Measurements from ENCODE around the gene MED8. TPM values are rescaled to one million over a fixed set of nuclear protein-coding genes. Genes with fewer than 3 reads are reported as not detected.

Gene MED8
- total RNA-seq, 1 donor from 2014 or later: 23.6 TPM

DNA sequence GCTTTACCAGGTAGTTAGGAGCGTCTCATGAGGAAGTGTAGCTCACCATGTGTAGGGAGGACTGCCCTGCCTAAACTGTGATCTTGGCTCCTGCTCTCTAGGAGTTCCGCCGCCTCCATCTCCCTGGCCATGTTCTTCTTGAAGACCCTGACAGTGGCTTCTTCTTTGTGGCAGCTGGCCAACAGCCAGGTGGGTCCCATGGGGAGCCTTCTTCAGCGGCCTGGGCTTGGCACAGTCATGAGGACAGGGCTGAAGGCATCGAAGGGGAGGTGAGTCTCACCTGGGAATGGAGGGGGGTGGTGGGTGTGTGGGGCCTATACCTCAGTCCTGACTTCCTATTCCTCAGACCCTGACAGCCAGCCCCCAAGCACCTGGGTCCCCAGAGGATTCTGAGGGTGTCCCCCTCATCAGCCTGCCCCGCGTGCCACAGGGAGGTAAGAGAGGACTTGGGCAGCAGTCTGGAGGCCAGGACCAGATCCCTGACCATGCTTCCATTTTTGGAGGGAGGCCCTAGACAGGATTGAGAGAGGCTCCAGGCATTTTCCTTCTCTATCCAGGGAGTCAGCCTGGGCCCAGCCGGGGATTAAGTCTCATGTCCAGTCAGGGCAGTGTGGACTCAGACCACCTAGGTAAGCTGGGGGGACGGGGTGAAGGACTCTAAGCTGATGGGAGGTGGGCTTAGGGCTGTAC lies 42.7 kb upstream of the MED8 start:
- no peaks in the 10 kb centered on the region for H3K36me3 ChIP-seq

DNA sequence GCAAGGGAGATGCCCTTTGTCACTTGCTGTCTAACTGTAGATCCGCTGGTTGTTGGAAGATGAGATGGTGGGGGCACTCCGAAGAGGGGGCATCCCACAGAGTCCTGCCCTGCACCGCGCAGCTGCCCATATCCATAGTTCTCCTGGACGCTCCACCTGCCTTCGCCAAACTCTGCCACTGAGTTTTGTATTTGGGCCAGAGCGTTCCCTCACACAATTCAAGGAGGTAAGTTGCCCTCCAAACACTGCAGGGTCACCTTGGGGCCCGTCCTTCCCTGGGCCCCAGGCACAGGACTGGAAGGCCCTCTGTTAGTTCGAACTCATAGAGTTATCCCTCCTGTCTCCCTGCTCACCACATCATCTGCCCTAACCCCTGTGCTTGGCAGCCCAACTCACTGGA lies 42.1 kb upstream of the MED8 start:
- no peak overlapping the region for H3K27ac Mint-ChIP-seq
- H2AFZ ChIP-seq (replicated peaks): no peak overlapping the region
- peaks cover 6% of the 10 kb centered on the region for H3K27me3 Mint-ChIP-seq (ENCODE audit: insufficient read depth, low read depth)
- H3K36me3 ChIP-seq: no peaks in the 10 kb centered on the region
- no peak overlapping the region for H3K4me3 ChIP-seq
- no peaks in the 10 kb centered on the region for H3K9me3 ChIP-seq (ENCODE audit: low read depth)
- no peak overlapping the region for H3K9ac ChIP-seq
- no peaks in the 10 kb centered on the region for H3K4me1 ChIP-seq
- H4K20me1 ChIP-seq (ENCODE audit: low read depth): no peaks in the 10 kb centered on the region
- no peaks in the 10 kb centered on the region for H3K27me3 ChIP-seq
- H3K36me3 Mint-ChIP-seq: peaks cover 33% of the 10 kb centered on the region
- H3K79me2 ChIP-seq (ENCODE audit: low read depth): no peaks in the 10 kb centered on the region
- H3K4me3 Mint-ChIP-seq: peak overlapping the region; percentile 36
- H3K27ac ChIP-seq: no peak overlapping the region
- no peaks in the 10 kb centered on the region for H3K9me3 Mint-ChIP-seq
- no peak for TF ChIP-seq EZH2 (IDR thresholded peaks at IDR 0.05)
- TF ChIP-seq, protein P1, sequence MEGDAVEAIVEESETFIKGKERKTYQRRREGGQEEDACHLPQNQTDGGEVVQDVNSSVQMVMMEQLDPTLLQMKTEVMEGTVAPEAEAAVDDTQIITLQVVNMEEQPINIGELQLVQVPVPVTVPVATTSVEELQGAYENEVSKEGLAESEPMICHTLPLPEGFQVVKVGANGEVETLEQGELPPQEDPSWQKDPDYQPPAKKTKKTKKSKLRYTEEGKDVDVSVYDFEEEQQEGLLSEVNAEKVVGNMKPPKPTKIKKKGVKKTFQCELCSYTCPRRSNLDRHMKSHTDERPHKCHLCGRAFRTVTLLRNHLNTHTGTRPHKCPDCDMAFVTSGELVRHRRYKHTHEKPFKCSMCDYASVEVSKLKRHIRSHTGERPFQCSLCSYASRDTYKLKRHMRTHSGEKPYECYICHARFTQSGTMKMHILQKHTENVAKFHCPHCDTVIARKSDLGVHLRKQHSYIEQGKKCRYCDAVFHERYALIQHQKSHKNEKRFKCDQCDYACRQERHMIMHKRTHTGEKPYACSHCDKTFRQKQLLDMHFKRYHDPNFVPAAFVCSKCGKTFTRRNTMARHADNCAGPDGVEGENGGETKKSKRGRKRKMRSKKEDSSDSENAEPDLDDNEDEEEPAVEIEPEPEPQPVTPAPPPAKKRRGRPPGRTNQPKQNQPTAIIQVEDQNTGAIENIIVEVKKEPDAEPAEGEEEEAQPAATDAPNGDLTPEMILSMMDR (IDR thresholded peaks at IDR 0.05): no peak
- TF ChIP-seq EZH2phosphoT487 (IDR thresholded peaks at IDR 0.05): no peak
- H3F3A ChIP-seq (ENCODE audit: low read depth): no peaks in the 10 kb centered on the region
- no peak for DNase-seq (ENCODE audit: low spot score)
- H3K4me1 Mint-ChIP-seq: peaks cover 19% of the 10 kb centered on the region
- no peak overlapping the region for H3K4me2 ChIP-seq

More for the DNA sequence above, 42.7 kb upstream of the MED8 start:
- Histone ChIP-seq H3F3A (ENCODE audit: low read depth) (no peaks in the 10 kb centered on the region), H3K4me3 (no peak overlapping the region), H3K9me3 (ENCODE audit: low read depth) (no peaks in the 10 kb centered on the region), H3K27ac (no peak overlapping the region), H3K9ac (no peak overlapping the region), H4K20me1 (ENCODE audit: low read depth) (no peaks in the 10 kb centered on the region), H2AFZ (replicated peaks) (no peak overlapping the region), H3K27me3 (no peaks in the 10 kb centered on the region), H3K4me1 (no peaks in the 10 kb centered on the region), H3K4me2 (no peak overlapping the region), H3K79me2 (ENCODE audit: low read depth) (no peaks in the 10 kb centered on the region)
- H3K9me3 Mint-ChIP-seq: no peaks in the 10 kb centered on the region
- no peak for DNase-seq (ENCODE audit: low spot score)
- TF ChIP-seq EZH2phosphoT487 (IDR thresholded peaks at IDR 0.05) (no peak), EZH2 (IDR thresholded peaks at IDR 0.05) (no peak)
- TF ChIP-seq, protein P1 (IDR thresholded peaks at IDR 0.05): no peak
- peaks cover 25% of the 10 kb centered on the region for H3K4me1 Mint-ChIP-seq
- H3K27me3 Mint-ChIP-seq (ENCODE audit: insufficient read depth, low read depth): peaks cover 5% of the 10 kb centered on the region
- H3K4me3 Mint-ChIP-seq: no peak overlapping the region
- H3K36me3 Mint-ChIP-seq: peaks cover 28% of the 10 kb centered on the region
- no peak overlapping the region for H3K27ac Mint-ChIP-seq

DNA sequence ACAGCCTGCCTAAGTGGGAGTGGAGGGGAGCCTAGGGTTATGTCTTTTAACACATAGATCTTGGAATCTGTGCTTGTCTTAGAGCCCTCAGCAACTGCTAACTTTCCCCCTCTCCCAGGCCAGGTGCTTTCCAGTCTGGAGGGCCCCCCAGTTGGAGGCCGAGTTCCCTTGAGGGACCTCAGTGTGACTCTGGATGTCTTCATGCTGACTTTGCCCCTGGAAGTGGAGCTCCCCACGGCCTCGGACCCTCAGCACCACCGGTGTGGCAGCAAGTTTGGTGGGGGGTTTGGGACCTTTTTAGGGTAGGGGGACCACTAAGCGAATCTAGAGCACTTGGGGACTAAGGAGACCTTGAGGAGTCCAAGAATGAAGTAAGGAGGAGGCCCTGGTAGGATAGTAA lies 41.2 kb upstream of the MED8 start:
- DNase-seq (ENCODE audit: low spot score): no peak
- no peak overlapping the region for H3K4me3 ChIP-seq
- Mint-ChIP-seq H3K4me1 (peaks cover 10% of the 10 kb centered on the region), H3K27ac (no peak overlapping the region), H3K36me3 (peaks cover 33% of the 10 kb centered on the region), H3K9me3 (no peaks in the 10 kb centered on the region), H3K27me3 (ENCODE audit: insufficient read depth, low read depth) (peaks cover 8% of the 10 kb centered on the region), H3K4me3 (no peak overlapping the region)
- no peak overlapping the region for H3K27ac ChIP-seq
- TF ChIP-seq EZH2phosphoT487 (IDR thresholded peaks at IDR 0.05) (no peak), EZH2 (IDR thresholded peaks at IDR 0.05) (no peak)
- TF ChIP-seq, protein P1 (IDR thresholded peaks at IDR 0.05): no peak
- no peaks in the 10 kb centered on the region for H3K9me3 ChIP-seq (ENCODE audit: low read depth)
- H3K4me1 ChIP-seq: no peaks in the 10 kb centered on the region
- no peaks in the 10 kb centered on the region for H3K36me3 ChIP-seq
- H3F3A ChIP-seq (ENCODE audit: low read depth): no peaks in the 10 kb centered on the region
- no peaks in the 10 kb centered on the region for H4K20me1 ChIP-seq (ENCODE audit: low read depth)
- no peak overlapping the region for H3K4me2 ChIP-seq
- H3K27me3 ChIP-seq: no peaks in the 10 kb centered on the region
- H2AFZ ChIP-seq (replicated peaks): no peak overlapping the region
- H3K9ac ChIP-seq: no peak overlapping the region
- H3K79me2 ChIP-seq (ENCODE audit: low read depth): no peaks in the 10 kb centered on the region

All from neural progenitor cell (in vitro differentiated cells).